GM18909 (cell line): ENCODE results near the gene TUBGCP2.
"Not testable (repeated sequence)": the region's sequence is repeated elsewhere in the genome, so short reads cannot be mapped to it uniquely, and the experiment has no call there.

ENCODE experiments used
- ATAC-seq: cut with Tn5 transposase; IDR thresholded peaks from one replicate; pipeline ENCODE4 v1.9.1; 2021; ENCODE audit warnings: mild to moderate bottlenecking; ENCODE audit not compliant: unreplicated experiment, poor library complexity

TUBGCP2 gene

GRCh38 chr10:133235265-133235855, 73.3 kb downstream of the TUBGCP2 start:
- no peak for ATAC-seq

GRCh38 chr10:133234796-133235195, 73.9 kb downstream of the TUBGCP2 start:
- not testable (repeated sequence) for ATAC-seq

DNA sequence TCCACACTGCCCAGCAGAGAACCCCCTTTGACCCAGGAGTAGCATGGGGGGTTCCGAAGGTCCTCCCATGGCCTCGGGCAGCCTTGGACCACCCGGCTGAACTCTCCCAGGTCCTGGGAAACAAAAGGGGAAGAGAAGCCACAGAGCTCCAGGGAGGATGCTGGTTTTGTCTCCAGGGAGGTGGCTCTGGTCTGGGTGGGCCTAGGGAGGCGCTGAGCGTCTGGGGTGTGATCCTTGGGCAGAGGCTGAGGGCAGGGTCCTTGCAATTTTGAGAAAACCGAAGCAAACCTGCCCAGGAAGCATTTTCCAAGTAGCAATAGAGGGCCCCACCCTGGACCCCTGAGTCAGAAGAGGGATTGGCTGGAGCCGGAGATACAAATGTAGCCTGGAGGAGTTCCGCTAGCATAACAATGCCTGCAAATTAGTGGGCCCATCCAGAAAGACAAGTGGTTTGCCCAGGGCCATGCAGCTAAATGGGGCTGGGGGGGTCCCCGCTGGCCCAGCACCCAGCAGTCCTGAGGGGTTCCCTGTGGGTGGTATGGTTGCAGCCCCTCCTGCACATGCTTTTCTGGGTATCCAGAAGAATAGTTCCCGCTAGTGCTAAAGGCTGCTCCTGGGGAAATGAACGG, 76.6 kb downstream of the TUBGCP2 start:
- ATAC-seq: no peak

DNA sequence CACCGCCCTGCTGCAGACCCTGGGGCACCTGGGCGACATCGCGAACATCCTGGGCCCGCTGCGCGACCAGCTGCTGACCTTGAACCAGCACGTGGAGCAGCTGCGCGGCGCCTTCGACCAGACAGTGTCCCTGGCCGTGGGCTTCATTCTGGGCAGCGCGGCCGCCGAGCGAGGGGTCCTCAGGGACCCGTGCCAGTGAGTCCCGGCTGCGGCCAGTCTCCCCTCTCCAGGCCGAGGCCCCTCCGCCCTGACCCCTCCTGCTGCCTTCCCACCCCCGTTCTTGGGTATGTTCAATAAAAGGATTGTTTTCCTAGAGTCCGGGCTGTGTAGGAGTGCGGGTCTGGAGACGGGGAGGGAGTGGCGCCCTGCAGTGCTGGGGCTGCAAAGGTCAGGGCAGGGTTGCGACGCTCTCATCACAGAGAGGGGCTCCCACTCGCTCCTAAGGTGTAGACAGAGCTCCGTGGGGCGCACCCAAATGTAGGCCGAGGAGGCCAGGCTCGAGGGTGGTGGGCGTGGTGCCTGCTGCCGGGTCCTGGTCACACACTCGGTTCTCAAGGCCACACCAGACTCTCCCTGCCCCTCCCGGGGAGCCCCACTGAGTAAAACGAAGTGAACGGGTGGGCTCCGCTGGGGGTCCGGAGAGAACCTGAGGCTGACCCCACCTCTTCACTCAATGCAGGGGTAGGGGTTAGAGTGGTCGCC, 77.3 kb downstream of the TUBGCP2 start:
- no peak for ATAC-seq

DNA sequence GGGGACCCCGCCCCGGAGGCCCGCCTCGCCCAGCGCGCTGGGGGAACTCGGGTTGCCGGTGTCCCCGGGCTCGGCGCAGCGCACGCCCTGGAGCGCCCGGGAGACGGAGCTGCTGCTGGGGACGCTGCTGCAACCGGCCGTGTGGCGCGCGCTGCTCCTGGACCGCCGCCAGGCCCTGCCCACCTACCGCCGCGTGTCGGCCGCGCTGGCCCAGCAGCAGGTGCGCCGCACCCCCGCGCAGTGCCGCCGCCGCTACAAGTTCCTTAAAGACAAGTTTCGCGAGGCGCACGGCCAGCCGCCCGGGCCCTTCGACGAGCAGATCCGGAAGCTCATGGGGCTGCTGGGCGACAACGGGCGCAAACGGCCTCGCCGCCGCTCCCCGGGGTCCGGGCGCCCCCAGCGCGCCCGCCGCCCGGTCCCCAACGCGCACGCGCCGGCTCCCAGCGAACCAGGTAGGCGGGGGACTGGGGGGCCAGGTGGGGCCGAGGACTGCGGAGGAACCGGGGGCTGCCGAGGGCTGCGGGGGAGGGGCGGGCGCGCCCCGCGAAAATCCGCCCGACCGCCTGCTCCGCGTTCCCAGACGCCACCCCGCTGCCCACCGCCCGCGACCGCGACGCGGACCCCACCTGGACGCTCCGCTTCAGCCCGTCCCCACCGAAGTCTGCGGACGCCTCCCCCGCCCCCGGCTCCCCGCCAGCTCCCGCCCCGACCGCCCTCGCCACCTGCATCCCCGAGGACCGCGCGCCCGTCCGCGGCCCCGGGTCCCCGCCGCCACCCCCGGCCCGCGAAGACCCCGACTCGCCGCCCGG, 78.1 kb downstream of the TUBGCP2 start:
- ATAC-seq: no peak

DNA sequence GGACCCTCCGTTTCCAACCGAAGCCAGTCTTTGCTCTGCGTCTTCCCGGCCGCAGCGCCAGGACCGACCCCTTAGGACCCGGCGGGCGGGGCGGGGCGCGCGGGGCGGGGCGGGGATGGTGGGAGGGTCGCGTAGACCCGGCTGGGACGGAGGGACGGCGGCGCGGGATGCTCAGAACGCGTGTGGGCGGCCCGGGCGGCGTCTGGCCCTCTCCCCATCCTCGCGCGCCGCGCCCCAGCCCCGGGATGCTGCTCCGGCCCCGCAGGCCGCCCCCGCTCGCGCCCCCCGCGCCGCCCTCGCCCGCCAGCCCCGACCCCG, 78.7 kb downstream of the TUBGCP2 start, which contains the start of gene UTF1:
UTF1 (plus strand) TSS at position 174 of the 318 bp plus-strand sequence; CDS start at position 246, 72 bp downstream.
- ATAC-seq: no peak

DNA sequence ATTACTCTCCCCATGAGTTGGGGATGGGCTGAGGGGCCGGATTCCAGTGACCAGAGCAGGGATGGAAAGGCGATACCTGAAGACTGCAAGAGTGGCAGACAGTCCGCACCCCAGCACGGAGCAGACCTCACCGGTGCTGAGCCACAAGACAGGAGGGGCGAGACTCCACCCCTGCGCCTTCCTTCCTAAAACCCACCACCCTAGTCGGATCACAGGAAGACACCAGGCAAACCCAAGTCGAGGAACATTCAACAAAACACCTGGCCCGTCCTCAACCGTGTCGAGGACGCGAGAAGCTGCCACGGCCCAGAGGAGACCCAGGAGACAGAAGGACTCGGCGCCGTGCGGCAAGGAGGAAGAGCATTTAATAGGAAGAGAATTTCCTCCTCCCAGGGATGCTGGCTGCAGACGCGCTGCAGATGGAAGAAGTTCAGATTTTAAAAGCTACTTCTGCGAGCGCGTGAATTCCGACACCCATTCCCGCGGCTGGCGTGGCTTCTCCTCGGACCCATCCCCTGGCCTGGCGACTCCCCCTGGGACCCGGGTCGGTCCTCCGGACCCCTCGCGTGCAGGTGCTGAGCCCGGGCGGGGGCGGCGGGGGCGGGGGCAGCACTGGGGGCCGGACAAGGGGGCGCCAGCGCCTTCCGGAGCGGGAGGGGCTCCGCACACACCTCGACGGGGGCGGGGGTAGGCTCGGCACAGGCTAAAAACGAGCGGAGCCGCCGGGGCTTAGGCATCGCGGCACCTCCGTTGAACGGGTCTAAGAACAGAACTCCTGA, 79.2 kb downstream of the TUBGCP2 start:
- ATAC-seq: no peak
